Right cardiac atrium (tissue), 5 donors: ENCODE results near the gene MYO5C. TPM values are rescaled to one million over a fixed set of nuclear protein-coding genes. Genes with fewer than 3 reads are reported as not detected.

ENCODE experiments used
- ATAC-seq, 2 donors: fragments of 200-7000 bp; cut with Tn5 transposase; one replicate each; pipeline versions ENCODE4 v1.8.0 to v1.9.1; 2020; ENCODE audit warnings: moderate library complexity in 2 of 2, mild to moderate bottlenecking in 1 of 2
- DNase-seq, 3 donors: peaks; one replicate each; pipeline ENCODE4 v3.0.0-alpha.2; 2020
- H3K27ac ChIP-seq: one replicate; pipeline ENCODE4 v1.5.1; 2013; ENCODE audit warnings: mild to moderate bottlenecking, low read length, control low read depth, moderate library complexity
- H3K27me3 ChIP-seq: one replicate; pipeline ENCODE4 v1.6.1; 2013; ENCODE audit not compliant: control insufficient read depth, insufficient read depth
- H3K4me1 ChIP-seq: one replicate; pipeline ENCODE4 v1.6.1; 2013; ENCODE audit warnings: low read length; ENCODE audit not compliant: control insufficient read depth, insufficient read depth
- H3K4me3 ChIP-seq: one replicate; pipeline ENCODE4 v1.5.1; 2013; ENCODE audit warnings: low read length, control low read depth
- H3K9me3 ChIP-seq: one replicate; pipeline ENCODE4 v1.6.1; 2013; ENCODE audit warnings: low read length; ENCODE audit not compliant: control insufficient read depth
- WGBS: extraction: QIAGEN DNeasy Blood & Tissue Kit; methylation state at CpG from one replicate; pipeline ENCODE4 v1.1.7; 2013; 5-methylcytosine and 5-hydroxymethylcytosine counted together
- intact Hi-C, 4 donors: fragments of 100-400 bp; cut with DNase I; formaldehyde crosslinking; loops; one replicate each; pipeline versions ENCODE4 v1.11.0 to v1.14.0; 2022 to 2023
- polyA plus RNA-seq: library from polyadenylated mRNA; stranded (reverse); fragments of 200-250 nt; gene quantifications from one replicate; pipeline ENCODE4 v1.2.3, GENCODE V29; 2013
- total RNA-seq, 4 donors: library from RNA; stranded (reverse); fragmentation: NEBNext Ultra II Directional; extraction: Animal tissue kit (Norgen Biotek cat#: 25700); gene quantifications; one replicate each; pipeline ENCODE4 v1.2.1, GENCODE V29; 2021
- donor health status: healthy with polysubstance abuse.
- donor health status: DM: no; HTN: yes; CAD: no.
- donor health status: DM: no; HTN: no; CAD: no.
- donor health status: DM: no; HTN: yes; CAD: no; lungs with severe emphysema.
- donor health status: DM: yes; HTN: yes; CAD: no.

The MYO5C gene
- total and polyA plus RNA-seq, 5 donors, result 1.6 to 9.2 (median 4.4) TPM

- no peak for DNase-seq
- 94% methylated on average over 4 of the region's 4 CpGs for WGBS
- Histone ChIP-seq H3K27me3 (no peaks in the 10 kb centered on the region), H3K4me1 (no peaks in the 10 kb centered on the region), H3K27ac (no peak overlapping the region), H3K9me3 (no peaks in the 10 kb centered on the region), H3K4me3 (no peak overlapping the region)
- intact Hi-C loops, result no loop called here
- ATAC-seq, result no peak
These were observed 12.2 kb upstream of the MYO5C start for GRCh38 chr15:52307847-52308246.

GRCh38 chr15:52306270-52306669, 10.7 kb upstream of the MYO5C start:
- 99% methylated on average over 1 of the region's 1 CpG for WGBS
- intact Hi-C loops, result no loop called here
- ATAC-seq (no peak), DNase-seq (no peak)
- Histone ChIP-seq H3K4me1 (no peaks in the 10 kb centered on the region), H3K27me3 (no peaks in the 10 kb centered on the region), H3K4me3 (no peak overlapping the region), H3K9me3 (no peaks in the 10 kb centered on the region), H3K27ac (no peak overlapping the region)

- Histone ChIP-seq H3K27ac (no peak overlapping the region), H3K4me1 (no peaks in the 10 kb centered on the region), H3K4me3 (no peak overlapping the region), H3K27me3 (no peaks in the 10 kb centered on the region), H3K9me3 (no peaks in the 10 kb centered on the region)
- intact Hi-C loops, result no loop called here
- 73% methylated on average over 3 of the region's 3 CpGs for WGBS
- DNase-seq (no peak), ATAC-seq (no peak)
These were observed 7.6 kb upstream of the MYO5C start for GRCh38 chr15:52303093-52303772.

- Histone ChIP-seq H3K4me1 (no peaks in the 10 kb centered on the region), H3K9me3 (no peaks in the 10 kb centered on the region), H3K27ac (no peak overlapping the region), H3K27me3 (no peaks in the 10 kb centered on the region), H3K4me3 (no peak overlapping the region)
- WGBS, result 95% methylated on average over 2 of the region's 2 CpGs
- ATAC-seq, result no peak
- no peak for DNase-seq
- intact Hi-C loops, result no loop called here
These were observed 5.8 kb upstream of the MYO5C start for GRCh38 chr15:52301265-52301847.

- H3K4me3 ChIP-seq, result peak overlapping the region; percentile 66
- H3K4me1 ChIP-seq, result peaks cover 6% of the 10 kb centered on the region
- no peaks in the 10 kb centered on the region for H3K9me3 ChIP-seq
- WGBS, result 7% methylated on average over 32 of the region's 32 CpGs
- peak; percentile 9 to 34 for ATAC-seq
- no peaks in the 10 kb centered on the region for H3K27me3 ChIP-seq
- intact Hi-C loops, result no loop called here
- DNase-seq, result no peak
- no peak overlapping the region for H3K27ac ChIP-seq
These were observed 653 bp downstream of the MYO5C start for GRCh38 chr15:52294881-52295420.

GRCh38 chr15:52292780-52293392, 2.7 kb downstream of the MYO5C start:
- H3K9me3 ChIP-seq, result no peaks in the 10 kb centered on the region
- no peak for ATAC-seq
- intact Hi-C loops, result no loop called here
- no peak for DNase-seq
- no peak overlapping the region for H3K4me3 ChIP-seq
- H3K27me3 ChIP-seq, result no peaks in the 10 kb centered on the region
- no peak overlapping the region for H3K27ac ChIP-seq
- peaks cover 6% of the 10 kb centered on the region for H3K4me1 ChIP-seq
- WGBS, result 83% methylated on average over 7 of the region's 7 CpGs

- no peak overlapping the region for H3K4me3 ChIP-seq
These were observed 4.4 kb downstream of the MYO5C start for GRCh38 chr15:52291204-52291603.

GRCh38 chr15:52290800-52291199, 4.8 kb downstream of the MYO5C start:
- Histone ChIP-seq H3K9me3 (no peaks in the 10 kb centered on the region), H3K27me3 (no peaks in the 10 kb centered on the region), H3K27ac (no peak overlapping the region), H3K4me1 (peaks cover 6% of the 10 kb centered on the region), H3K4me3 (no peak overlapping the region)
- intact Hi-C loops, result no loop called here
- WGBS, result 91% methylated on average over 3 of the region's 3 CpGs
- ATAC-seq, result no peak
- DNase-seq, result no peak

More at GRCh38 chr15:52291204-52291603, 4.4 kb downstream of the MYO5C start:
- no peaks in the 10 kb centered on the region for H3K27me3 ChIP-seq
- ATAC-seq (no peak), DNase-seq (no peak)
- peaks cover 6% of the 10 kb centered on the region for H3K4me1 ChIP-seq
- WGBS, result 78% methylated on average over 4 of the region's 4 CpGs
- intact Hi-C loops, result no loop called here
- H3K9me3 ChIP-seq, result no peaks in the 10 kb centered on the region
- no peak overlapping the region for H3K27ac ChIP-seq

- H3K27ac ChIP-seq, result no peak overlapping the region
- H3K9me3 ChIP-seq, result no peaks in the 10 kb centered on the region
- WGBS, result 60% methylated on average over 4 of the region's 4 CpGs
- DNase-seq, result no peak
- no peak for ATAC-seq
- no peak overlapping the region for H3K4me3 ChIP-seq
- peaks cover 6% of the 10 kb centered on the region for H3K4me1 ChIP-seq
- H3K27me3 ChIP-seq, result no peaks in the 10 kb centered on the region
- intact Hi-C loops, result no loop called here
These were observed 5.3 kb downstream of the MYO5C start for GRCh38 chr15:52290329-52290728.

GRCh38 chr15:52289629-52290081, 5.9 kb downstream of the MYO5C start:
- H3K27ac ChIP-seq, result no peak overlapping the region
- 61% methylated on average over 4 of the region's 4 CpGs for WGBS
- H3K4me1 ChIP-seq, result peaks cover 3% of the 10 kb centered on the region
- DNase-seq (no peak), ATAC-seq (no peak)
- intact Hi-C loops, result no loop called here
- H3K9me3 ChIP-seq, result no peaks in the 10 kb centered on the region
- no peak overlapping the region for H3K4me3 ChIP-seq
- H3K27me3 ChIP-seq, result no peaks in the 10 kb centered on the region

GRCh38 chr15:52288986-52289385, 6.6 kb downstream of the MYO5C start:
- WGBS, result 89% methylated on average over 5 of the region's 5 CpGs
- no peak for ATAC-seq
- intact Hi-C loops, result no loop called here

More at GRCh38 chr15:52288986-52289385, 6.6 kb downstream of the MYO5C start:
- H3K27me3 ChIP-seq, result no peaks in the 10 kb centered on the region
- peaks cover 2% of the 10 kb centered on the region for H3K4me1 ChIP-seq
- H3K9me3 ChIP-seq, result no peaks in the 10 kb centered on the region
- DNase-seq, result no peak
- H3K27ac ChIP-seq, result no peak overlapping the region
- no peak overlapping the region for H3K4me3 ChIP-seq
